Occipital lobe (tissue), 2 donors: Measurements from ENCODE around the gene AFAP1L1. TPM values are rescaled to one million over a fixed set of nuclear protein-coding genes. Genes with fewer than 3 reads are reported as not detected.
A peak's percentile ranks its signal among the peaks of the same experiment; 100 is the strongest.
"Not testable (repeated sequence)": the region's sequence is repeated elsewhere in the genome, so short reads cannot be mapped to it uniquely, and the experiment has no call there.

Experiments used
- DNase-seq: peaks from one replicate; lab custom pipeline; 2025; lab: John Stamatoyannopoulos, UW
- total RNA-seq: library from RNA; depleted of rRNA; stranded (reverse); fragments of >200 nt; gene quantifications from one replicate; pipeline ENCODE4 v1.2.3, GENCODE V29; 2014

The AFAP1L1 gene
- total RNA-seq, 1 donor from 2014 or later: 3.7 TPM

- no peak for DNase-seq
Measured at GRCh38 chr5:149261246-149261645, 10.4 kb upstream of the AFAP1L1 start.

GRCh38 chr5:149262315-149262714 lies 9.3 kb upstream of the AFAP1L1 start:
- DNase-seq: no peak

GRCh38 chr5:149264439-149265067 lies 7.1 kb upstream of the AFAP1L1 start:
- no peak for DNase-seq

- DNase-seq: no peak
Measured at GRCh38 chr5:149265068-149265465, 6.6 kb upstream of the AFAP1L1 start.

- DNase-seq: no peak
Measured at GRCh38 chr5:149265597-149265996, 6.1 kb upstream of the AFAP1L1 start.

- peak; percentile 58 for DNase-seq
Measured at GRCh38 chr5:149267241-149267973, 4.3 kb upstream of the AFAP1L1 start.

- DNase-seq: no peak
Measured at GRCh38 chr5:149268928-149269557, 2.6 kb upstream of the AFAP1L1 start.

GRCh38 chr5:149271195-149271715 lies 404 bp upstream of the AFAP1L1 start:
- DNase-seq: no peak

- DNase-seq: not testable (repeated sequence)
Measured at GRCh38 chr5:149272781-149273180, 1.1 kb downstream of the AFAP1L1 start.

- no peak for DNase-seq
Measured at GRCh38 chr5:149273237-149273636, 1.6 kb downstream of the AFAP1L1 start.

GRCh38 chr5:149273950-149274349 lies 2.3 kb downstream of the AFAP1L1 start:
- no peak for DNase-seq

- DNase-seq: no peak
Measured at GRCh38 chr5:149274939-149275338, 3.3 kb downstream of the AFAP1L1 start.

- no peak for DNase-seq
Measured at GRCh38 chr5:149277801-149278200, 6.1 kb downstream of the AFAP1L1 start.

GRCh38 chr5:149278451-149279210 lies 7.0 kb downstream of the AFAP1L1 start:
- DNase-seq: no peak

- no peak for DNase-seq
Measured at GRCh38 chr5:149279661-149280060, 8.0 kb downstream of the AFAP1L1 start.

- DNase-seq: no peak
Measured at GRCh38 chr5:149280124-149280523, 8.5 kb downstream of the AFAP1L1 start.

GRCh38 chr5:149280802-149281201 lies 9.1 kb downstream of the AFAP1L1 start:
- no peak for DNase-seq

GRCh38 chr5:149282027-149282965 lies 10.6 kb downstream of the AFAP1L1 start:
- DNase-seq: no peak

GRCh38 chr5:149282966-149283332 lies 11.3 kb downstream of the AFAP1L1 start:
- no peak for DNase-seq

- DNase-seq: no peak
Measured at GRCh38 chr5:149283626-149284480, 12.2 kb downstream of the AFAP1L1 start.
